A673 (cell line): ENCODE data around the gene DCX. TPM values are rescaled to one million over a fixed set of nuclear protein-coding genes. Genes with fewer than 3 reads are reported as not detected.

ENCODE experiments used
- BruUV-seq: library from RNA; stranded (reverse); fragments of 400-500 nt; replicated peaks from 2 replicates; lab custom pipeline; 2021; lab: Mats Ljungman, UMichigan
- CTCF ChIA-PET: fragments of 300-600 bp; sonication (Branson Sonifier 250); formaldehyde crosslinking; loops from one replicate; lab custom pipeline; 2022; ENCODE audit warnings: antibody characterized with exemption; lab: Charles Lee
- POLR2A ChIA-PET: fragments of 300-600 bp; sonication (Branson Sonifier 250); formaldehyde crosslinking; loops from one replicate; lab custom pipeline; 2022; ENCODE audit warnings: antibody characterized with exemption; ENCODE audit not compliant: low non-redundant PET; lab: Charles Lee
- DNase-seq: peaks from one replicate; pipeline ENCODE4 v3.0.0-alpha.2; 2015; ENCODE audit warnings: low spot score
- H3K27ac ChIP-seq: fragments of 200-600 bp; sonication (generic); 2 replicates; pipeline ENCODE4 v1.5.1; 2016; ENCODE audit warnings: mixed run types, low read depth, mild to moderate bottlenecking, mixed read lengths, antibody characterized with exemption, low read length; ENCODE audit not compliant: poor library complexity, severe bottlenecking
- H3K27me3 ChIP-seq: fragments of 200-600 bp; sonication (generic); replicated peaks from 2 replicates; pipeline ENCODE4 v1.6.1; 2017; ENCODE audit warnings: mixed run types, low read depth, mild to moderate bottlenecking, mixed read lengths, antibody characterized with exemption, low read length; ENCODE audit not compliant: insufficient read depth, poor library complexity
- H3K36me3 ChIP-seq: fragments of 200-600 bp; sonication (generic); 2 replicates; pipeline ENCODE4 v1.6.1; 2016; ENCODE audit warnings: mixed run types, mild to moderate bottlenecking, mixed read lengths, antibody characterized with exemption, low read length; ENCODE audit not compliant: insufficient read depth, poor library complexity, severe bottlenecking
- H3K4me1 ChIP-seq: fragments of 200-600 bp; sonication (generic); 2 replicates; pipeline ENCODE4 v1.6.1; 2017; ENCODE audit warnings: mixed run types, mild to moderate bottlenecking, mixed read lengths, antibody characterized with exemption, low read length; ENCODE audit not compliant: insufficient read depth, poor library complexity, severe bottlenecking
- H3K4me3 ChIP-seq: fragments of 200-600 bp; sonication (generic); 2 replicates; pipeline ENCODE4 v1.5.1; 2016; ENCODE audit warnings: low read depth, mixed run types, mild to moderate bottlenecking, mixed read lengths, low read length; ENCODE audit not compliant: poor library complexity, severe bottlenecking
- H3K9me3 ChIP-seq: fragments of 200-600 bp; sonication (generic); 2 replicates; pipeline ENCODE4 v1.6.1; 2016; ENCODE audit warnings: mixed run types, low read depth, mild to moderate bottlenecking, mixed read lengths, antibody characterized with exemption, low read length; ENCODE audit not compliant: poor library complexity, severe bottlenecking
- EZH2 ChIP-seq: fragments of 200-600 bp; sonication (generic); IDR thresholded peaks from 2 replicates; pipeline ENCODE4 v1.6.1; 2017; ENCODE audit warnings: borderline replicate concordance, low read depth, mild to moderate bottlenecking, mixed read lengths, antibody characterized with exemption, low read length; ENCODE audit not compliant: poor library complexity, severe bottlenecking
- intact Hi-C: fragments of 100-400 bp; cut with micrococcal nuclease; formaldehyde crosslinking; loops from one replicate; pipeline ENCODE4 v1.10.0; 2022; ENCODE audit not compliant: unreplicated experiment
- total RNA-seq: library from RNA; stranded (reverse); gene quantifications from 2 replicates; pipeline ENCODE4 v1.2.3, GENCODE V29; 2021
- TF ChIP-seq, protein P1 (sequence below): fragments of 300-800, 200-600 bp; sonication (generic); conservative IDR thresholded peaks from 2 replicates; pipeline ENCODE4 v1.5.1; 2017; ENCODE audit warnings: low read depth, mild to moderate bottlenecking, antibody characterized with exemption, low read length, moderate library complexity, mixed read lengths

Gene DCX
- total RNA-seq, 1 experiment from 2014 or later = not detected

DNA sequence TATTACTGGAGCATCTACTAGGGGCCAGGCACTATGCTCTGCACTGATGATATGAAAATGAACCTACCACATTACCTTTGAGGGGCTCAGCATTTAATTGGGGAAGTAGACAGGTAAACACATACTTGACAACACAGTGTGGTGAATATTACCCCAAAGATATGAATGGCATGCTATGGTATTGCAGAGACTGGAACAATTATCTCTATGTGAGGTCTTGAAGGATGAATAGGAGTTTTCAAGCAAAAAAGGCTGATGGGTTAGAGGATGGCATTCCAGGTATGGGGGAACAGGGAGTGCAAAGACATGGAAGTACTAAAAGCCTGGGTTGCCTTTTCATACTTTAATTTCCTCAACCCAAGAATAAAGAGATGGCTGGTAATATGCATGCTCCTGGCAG is 82.6 kb downstream of the DCX start:
- intact Hi-C loops = no loop called here
- DNase-seq = no peak
- Histone ChIP-seq H3K9me3 (no peaks in the 10 kb centered on the region), H3K4me3 (no peak overlapping the region), H3K27ac (no peak overlapping the region), H3K4me1 (no peaks in the 10 kb centered on the region), H3K36me3 (no peaks in the 10 kb centered on the region), H3K27me3 (peaks cover 4% of the 10 kb centered on the region)
- TF ChIP-seq, protein P1, sequence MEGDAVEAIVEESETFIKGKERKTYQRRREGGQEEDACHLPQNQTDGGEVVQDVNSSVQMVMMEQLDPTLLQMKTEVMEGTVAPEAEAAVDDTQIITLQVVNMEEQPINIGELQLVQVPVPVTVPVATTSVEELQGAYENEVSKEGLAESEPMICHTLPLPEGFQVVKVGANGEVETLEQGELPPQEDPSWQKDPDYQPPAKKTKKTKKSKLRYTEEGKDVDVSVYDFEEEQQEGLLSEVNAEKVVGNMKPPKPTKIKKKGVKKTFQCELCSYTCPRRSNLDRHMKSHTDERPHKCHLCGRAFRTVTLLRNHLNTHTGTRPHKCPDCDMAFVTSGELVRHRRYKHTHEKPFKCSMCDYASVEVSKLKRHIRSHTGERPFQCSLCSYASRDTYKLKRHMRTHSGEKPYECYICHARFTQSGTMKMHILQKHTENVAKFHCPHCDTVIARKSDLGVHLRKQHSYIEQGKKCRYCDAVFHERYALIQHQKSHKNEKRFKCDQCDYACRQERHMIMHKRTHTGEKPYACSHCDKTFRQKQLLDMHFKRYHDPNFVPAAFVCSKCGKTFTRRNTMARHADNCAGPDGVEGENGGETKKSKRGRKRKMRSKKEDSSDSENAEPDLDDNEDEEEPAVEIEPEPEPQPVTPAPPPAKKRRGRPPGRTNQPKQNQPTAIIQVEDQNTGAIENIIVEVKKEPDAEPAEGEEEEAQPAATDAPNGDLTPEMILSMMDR = no peak
- no peak for TF ChIP-seq EZH2
- ChIA-PET CTCF (no interaction called here), POLR2A (no interaction called here)
- no TSS peak for BruUV-seq

DNA sequence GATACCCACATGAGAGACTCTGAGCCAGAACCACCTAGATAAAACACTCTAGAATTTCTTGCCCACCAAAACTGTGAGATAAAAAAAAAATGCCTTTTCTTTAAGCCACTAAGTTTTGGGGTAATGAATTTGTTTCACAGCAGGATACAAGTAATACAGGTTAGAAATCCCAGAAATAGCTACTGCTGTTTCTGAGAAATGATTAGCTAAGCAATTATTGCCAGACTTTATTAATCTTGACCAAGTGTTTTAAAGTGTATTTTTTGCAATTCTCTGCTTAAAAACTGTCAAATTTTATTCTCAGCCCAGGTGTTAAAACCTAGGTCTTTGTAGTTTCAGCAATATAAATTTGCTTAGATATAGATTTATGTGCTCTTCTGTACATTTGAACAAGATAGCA is 83.1 kb downstream of the DCX start:
- intact Hi-C loops = no loop called here
- TF ChIP-seq, protein P1 = no peak
- TF ChIP-seq EZH2 = no peak
- DNase-seq = no peak
- no peaks in the 10 kb centered on the region for H3K4me1 ChIP-seq
- POLR2A ChIA-PET = no interaction called here
- no peak overlapping the region for H3K27ac ChIP-seq
- H3K9me3 ChIP-seq = no peaks in the 10 kb centered on the region
- no peak overlapping the region for H3K4me3 ChIP-seq
- BruUV-seq = no TSS peak
- CTCF ChIA-PET = no interaction called here
- H3K27me3 ChIP-seq = peaks cover 4% of the 10 kb centered on the region
- no peaks in the 10 kb centered on the region for H3K36me3 ChIP-seq

DNA sequence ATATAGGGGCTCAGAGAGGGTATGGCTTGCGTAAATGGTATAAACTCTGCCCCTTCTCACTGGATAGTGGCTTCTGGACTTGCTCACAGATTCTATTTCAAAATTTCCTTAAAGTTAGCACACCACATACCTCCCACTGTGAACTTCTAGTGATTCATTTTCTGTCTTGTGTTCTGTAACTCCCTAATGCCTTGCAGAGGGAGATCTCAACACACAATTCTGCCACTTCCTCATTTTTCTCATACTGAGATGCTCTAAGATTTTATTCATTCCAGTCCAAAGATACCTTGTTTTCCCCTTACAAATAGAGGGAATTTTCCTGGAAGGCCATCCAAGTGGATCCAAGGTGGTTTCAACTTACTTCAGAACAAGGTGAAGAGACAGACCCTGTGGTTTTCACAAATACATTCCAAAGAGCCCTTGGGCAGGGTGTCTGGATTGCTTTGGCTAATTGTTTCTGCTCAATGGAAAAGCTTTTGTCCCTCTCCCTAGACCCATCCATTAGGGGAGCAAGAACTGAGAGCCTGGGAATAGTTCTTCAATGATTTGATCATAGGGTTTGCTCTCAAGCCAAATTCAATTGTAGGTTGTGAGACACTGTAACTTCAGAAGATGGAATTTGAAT is 89.6 kb downstream of the DCX start:
- Histone ChIP-seq H3K9me3 (no peaks in the 10 kb centered on the region), H3K4me1 (no peaks in the 10 kb centered on the region), H3K4me3 (no peak overlapping the region), H3K36me3 (no peaks in the 10 kb centered on the region), H3K27ac (no peak overlapping the region), H3K27me3 (peaks cover 8% of the 10 kb centered on the region)
- intact Hi-C loops = no loop called here
- BruUV-seq = no TSS peak
- DNase-seq = no peak
- ChIA-PET CTCF (no interaction called here), POLR2A (no interaction called here)
- TF ChIP-seq EZH2 = no peak
- TF ChIP-seq, protein P1 = no peak
